Middle frontal gyrus (tissue), 1 donor: ENCODE data around the gene MCRIP1.

Source experiments
- DNase-seq: peaks from one replicate; pipeline ENCODE4 v3.0.0-alpha.2; 2015; ENCODE audit warnings: low spot score; ENCODE audit errors: extremely low spot score

MCRIP1 gene

DNA sequence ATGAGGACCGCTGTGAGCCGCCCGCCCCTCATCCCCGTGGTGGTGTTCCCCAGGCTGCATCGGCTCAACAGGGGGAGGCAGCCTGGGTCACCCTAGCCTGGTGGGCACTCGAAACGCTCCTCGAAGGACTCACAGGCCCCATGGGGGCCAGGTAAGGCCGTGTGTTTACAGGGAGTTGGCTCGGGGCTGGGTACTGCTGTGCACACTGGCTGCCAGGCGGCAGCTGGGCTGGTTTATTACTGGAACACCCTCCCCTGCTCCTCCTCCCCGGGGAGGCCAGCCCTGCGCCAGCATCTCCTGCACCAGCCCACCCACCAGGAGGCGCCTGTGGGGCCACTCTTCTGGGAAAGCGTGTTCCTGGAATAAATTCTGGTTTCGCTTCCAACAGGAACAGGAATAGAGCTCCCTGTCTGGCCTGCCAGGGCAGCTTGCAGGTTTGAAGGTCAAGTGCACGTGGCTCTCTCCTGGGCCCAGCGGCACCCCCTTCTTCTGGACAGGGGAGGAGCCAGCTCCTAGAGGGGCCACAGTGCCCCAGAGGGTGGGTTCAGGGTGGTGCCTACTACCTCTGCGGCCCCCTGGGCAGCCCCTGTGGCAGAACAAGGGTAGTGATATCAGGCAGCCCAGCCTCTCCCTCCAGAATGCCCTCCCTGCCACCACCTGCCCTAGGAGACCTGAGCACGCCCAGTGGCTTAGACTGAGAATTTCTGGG is 11.3 kb downstream of the MCRIP1 start:
- peak; percentile 35 for DNase-seq

DNA sequence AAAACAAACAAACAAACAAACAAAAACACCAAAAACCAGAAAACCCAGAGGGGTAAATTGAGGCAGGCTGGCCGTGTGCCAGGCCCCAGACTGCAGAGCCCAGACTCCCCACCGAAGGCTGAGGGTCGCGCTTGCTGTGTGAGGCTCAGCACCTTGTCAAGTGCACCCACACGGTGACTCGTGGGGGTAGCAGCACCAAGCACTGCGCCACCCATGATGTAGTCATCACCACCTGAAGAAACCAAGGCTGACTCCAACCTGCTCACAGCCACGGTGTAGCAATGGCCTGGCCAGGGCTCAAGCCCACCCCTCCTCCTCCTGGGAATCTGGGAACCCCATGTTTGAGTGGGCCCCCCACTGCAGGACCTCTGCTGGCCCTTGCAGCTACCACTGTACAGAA is 11.9 kb downstream of the MCRIP1 start:
- DNase-seq: no peak

DNA sequence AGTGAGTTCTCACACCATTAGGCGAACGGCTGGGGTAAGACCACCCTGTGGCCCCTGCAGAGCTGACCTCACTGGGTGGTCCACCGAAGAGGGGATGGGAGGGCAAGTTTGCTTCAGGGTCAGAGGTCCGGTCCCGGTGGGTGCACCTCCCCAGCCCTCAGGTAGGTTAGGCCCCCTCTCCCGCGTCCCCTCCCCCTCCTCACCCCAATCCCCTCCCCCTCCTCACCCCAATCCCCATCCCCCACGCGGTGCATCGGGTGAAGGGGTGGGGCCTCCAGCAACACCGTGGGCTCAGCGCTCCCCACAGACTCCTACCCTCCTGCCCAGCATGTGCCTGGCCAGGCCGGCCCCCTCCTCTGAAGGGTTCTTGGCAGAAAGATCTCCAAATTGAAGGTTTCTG is 13.4 kb downstream of the MCRIP1 start:
- no peak for DNase-seq

DNA sequence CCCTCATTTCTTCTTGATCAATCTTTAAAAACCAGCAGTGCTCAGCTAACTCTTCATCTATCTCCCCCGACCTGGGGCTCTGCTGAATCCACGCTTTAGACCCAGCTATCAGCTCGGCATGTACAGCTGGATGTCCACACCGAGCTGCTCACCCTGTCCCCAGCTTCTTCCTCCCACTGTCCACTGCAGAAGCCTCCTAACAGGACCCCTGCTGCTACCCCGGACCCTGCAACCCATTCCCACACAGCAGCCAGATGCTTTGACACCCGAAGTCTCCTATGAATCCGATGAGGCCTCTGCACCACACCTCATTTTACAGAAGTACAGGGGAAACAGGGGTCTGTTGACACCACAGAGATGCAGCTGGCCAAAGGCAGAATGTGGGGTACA is 15.3 kb downstream of the MCRIP1 start:
- DNase-seq: no peak

DNA sequence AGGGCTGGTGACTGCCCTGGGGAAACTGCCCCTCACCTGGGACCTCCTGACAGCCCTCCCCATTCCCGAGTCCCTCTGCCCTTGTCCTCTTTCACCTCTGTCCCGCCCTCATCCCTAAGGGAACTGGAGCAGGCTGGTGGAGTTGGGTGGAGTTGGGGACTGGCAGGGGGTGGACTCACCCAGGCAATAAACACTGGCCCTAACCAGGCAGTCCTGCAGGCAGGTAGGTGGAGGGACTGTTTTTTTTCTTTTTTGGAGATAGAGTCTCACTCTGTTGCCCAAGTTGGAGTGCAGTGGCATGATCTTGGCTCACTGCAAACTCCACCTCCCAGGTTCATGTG is 17.5 kb downstream of the MCRIP1 start:
- no peak for DNase-seq

DNA sequence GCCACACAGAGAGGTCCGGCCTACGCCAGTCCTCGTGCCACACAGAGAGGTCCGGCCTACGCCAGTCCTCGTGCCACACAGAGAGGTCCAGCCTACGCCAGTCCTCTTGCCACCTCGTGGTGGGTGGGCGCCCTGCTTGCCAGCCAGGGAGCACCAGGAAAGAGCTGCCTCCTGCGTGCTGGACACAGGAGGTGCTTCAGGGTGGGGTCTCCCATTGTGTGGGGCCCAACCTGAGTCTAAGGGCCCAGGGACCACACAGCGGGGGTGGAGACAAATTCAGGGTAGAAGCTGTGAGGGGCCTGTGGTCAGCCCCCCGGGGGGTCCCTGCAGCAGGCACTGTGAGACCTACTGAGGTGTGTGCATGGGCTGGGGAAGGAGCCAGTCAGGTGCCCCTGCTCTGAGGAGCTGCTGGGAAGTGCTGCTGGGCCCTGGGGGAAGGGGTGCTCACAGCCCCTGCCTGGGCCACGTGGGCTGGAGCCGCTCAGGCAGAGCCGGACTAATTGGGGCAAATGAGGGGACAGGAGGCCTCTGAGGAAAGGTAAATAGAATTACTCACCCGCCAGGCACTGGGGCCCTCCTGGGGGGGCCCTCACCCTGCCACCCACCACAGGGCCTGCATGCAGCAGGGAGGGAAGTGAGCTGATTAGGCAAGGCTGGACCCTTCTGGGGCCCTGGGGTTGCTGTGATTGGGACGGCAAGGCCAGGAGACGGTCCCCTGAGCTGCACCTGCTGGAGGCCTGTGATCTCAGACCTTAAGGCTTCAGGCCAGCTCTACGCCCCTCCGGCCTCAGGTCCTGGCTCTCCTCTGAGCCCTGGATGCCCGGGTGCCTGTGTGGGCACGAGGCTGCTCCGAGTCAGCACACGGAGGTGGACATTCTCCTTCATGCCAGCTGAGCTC is 18.1 kb downstream of the MCRIP1 start:
- DNase-seq: no peak

DNA sequence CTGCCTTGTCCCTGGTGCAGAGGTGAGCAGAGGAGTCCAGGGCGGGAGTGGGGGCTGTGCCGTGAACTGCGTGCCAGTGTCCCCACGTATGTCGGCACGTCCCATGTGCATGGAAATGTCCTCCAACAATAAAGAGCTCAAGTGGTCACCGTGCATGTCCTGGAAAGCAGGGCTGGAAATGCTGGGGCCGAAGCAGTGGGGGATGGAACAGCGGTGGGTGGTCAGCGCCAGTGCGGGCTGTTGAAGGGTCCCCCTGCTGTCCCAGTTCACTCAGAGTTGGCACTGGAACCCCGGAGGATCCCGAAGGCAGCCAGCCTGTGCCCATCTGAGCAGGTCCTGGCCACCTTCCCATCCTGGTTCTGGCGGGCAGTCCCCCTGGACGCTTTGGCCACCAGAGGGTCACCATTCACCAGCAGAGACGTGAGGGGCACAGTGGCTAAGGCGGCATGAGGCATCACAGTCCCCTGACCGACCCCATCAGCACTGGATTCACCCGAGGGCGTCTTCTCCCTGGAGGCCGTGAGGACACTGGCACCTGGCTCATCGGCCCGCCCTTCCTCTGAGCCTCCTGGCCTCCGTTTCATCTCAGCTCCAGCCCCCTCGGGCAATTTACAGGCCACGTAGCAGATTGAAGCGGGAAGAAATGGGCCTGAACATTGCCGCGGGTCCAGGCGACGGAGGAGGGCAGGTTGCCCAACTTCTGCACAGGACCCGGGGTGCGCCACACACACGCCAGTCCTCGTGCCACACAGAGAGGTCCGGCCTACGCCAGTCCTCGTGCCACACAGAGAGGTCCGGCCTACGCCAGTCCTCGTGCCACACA is 19.0 kb downstream of the MCRIP1 start:
- no peak for DNase-seq

DNA sequence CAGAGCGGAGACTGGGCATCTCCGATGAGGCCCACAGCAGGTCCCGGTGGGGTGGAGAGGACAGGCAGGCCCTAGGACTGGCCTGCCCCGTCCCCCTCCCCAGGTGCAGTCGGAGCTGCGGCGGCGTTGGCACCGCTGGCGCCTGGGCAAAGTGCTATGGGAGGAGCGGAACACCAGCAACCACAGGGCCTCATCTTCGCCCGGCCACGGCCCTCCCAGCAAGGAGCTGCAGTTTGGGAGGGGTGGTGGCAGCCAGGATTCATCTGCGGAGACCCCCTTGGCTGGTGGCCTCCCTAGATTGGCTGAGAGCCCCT is 19.8 kb downstream of the MCRIP1 start:
- no peak for DNase-seq

DNA sequence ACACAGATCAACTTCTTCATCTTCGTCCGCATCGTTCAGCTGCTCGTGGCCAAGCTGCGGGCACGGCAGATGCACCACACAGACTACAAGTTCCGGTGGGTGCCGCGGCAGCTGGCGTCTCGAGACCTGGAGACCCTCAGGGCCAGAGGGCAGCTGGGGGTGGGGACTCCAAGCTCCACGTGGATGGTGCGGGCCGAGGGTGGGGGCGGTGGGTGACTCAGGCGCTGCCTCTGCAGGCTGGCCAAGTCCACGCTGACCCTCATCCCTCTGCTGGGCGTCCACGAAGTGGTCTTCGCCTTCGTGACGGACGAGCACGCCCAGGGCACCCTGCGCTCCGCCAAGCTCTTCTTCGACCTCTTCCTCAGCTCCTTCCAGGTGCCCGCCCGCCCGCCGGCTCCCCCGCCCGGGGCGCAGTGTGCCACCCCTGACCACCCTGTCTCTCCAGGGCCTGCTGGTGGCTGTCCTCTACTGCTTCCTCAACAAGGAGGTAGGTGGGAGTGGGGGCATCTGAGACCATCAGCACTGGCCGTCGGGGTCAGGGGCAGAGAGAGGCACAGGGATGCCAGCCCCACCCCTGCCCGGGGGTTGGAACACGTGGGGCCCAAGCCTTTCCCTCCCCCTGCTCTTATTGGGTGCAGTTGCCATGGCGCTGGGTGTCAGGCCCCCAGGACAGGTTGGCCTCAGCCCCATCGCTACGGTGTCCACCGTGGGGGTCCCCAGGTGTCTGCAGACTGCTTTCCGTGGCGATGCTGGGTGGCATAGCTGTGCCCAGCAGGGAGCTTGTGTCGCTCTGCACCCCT is 20.3 kb downstream of the MCRIP1 start:
- no peak for DNase-seq

DNA sequence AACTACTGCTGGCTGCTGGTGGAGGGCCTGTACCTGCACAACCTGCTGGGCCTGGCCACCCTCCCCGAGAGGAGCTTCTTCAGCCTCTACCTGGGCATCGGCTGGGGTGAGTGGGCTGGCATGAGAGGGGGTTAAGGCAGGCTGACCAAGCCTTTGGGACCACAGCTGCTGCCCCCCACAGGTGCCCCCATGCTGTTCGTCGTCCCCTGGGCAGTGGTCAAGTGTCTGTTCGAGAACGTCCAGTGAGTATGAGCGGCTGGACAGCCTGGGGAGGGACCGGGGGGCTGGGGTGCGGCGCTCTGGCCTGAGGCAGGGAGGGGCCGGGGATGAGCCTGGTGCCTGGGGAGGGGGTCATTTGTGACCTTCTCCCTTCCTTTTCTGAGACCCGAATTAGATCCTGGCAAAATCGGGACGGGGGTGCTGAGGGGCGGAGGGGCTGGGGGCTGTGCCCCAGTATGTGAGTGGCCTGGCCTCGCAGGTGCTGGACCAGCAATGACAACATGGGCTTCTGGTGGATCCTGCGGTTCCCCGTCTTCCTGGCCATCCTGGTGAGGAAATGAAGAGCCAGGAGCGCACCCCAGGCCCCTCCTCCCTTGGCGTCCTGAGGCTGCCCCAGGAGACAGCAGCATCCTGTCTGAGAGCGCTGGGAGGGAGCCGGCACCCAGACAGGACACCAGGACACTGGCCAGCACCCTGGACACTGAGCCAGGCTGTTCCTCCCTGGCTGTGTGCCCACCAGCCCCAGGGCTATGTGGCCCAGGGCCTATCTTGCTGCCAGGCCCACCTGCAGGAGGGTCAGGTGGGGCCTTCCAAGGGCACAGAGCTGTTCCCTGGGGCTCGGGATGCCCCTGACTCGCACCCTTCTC is 21.2 kb downstream of the MCRIP1 start:
- DNase-seq: no peak

DNA sequence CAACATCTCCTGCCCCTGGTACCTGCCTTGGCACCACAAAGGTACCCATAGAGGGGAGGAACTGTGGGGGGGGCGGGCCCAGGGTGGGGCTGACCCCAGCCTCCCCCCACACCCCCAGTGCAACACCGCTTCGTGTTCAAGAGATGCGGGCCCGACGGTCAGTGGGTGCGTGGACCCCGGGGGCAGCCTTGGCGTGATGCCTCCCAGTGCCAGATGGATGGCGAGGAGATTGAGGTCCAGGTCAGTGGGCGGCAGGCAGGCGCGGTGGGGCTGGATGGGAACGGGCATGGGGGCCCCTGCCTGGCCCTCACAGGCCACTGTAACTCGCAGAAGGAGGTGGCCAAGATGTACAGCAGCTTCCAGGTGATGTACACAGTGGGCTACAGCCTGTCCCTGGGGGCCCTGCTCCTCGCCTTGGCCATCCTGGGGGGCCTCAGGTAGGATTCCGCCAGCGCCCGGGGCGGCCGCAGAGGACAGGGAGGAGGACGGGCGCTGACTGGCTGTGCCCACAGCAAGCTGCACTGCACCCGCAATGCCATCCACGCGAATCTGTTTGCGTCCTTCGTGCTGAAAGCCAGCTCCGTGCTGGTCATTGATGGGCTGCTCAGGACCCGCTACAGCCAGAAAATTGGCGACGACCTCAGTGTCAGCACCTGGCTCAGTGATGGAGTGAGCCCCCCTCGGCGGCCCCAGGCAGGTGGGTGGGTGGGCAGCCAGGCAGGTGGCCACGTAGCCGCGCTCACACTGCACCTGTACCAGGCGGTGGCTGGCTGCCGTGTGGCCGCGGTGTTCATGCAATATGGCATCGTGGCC is 22.0 kb downstream of the MCRIP1 start:
- DNase-seq: no peak

DNA sequence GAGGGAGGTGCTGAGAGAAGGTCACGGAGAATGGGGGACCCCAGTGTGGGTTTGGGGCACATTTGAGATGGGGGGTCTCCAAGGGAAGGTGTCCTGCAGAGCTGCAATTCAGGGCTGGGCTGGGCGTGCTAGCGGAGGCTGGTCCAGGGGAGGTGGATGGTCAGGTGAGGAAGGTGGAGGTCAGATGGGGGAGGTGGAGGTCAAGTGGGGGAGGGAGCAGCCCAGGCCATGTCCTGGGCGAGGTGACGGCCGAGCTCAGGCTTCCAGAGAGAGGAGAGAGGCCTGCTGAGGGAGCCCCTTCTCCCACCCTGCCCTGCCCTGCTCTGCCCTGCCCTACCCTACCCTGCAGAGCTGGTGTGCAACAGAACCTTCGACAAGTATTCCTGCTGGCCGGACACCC is 22.6 kb downstream of the MCRIP1 start:
- no peak for DNase-seq

DNA sequence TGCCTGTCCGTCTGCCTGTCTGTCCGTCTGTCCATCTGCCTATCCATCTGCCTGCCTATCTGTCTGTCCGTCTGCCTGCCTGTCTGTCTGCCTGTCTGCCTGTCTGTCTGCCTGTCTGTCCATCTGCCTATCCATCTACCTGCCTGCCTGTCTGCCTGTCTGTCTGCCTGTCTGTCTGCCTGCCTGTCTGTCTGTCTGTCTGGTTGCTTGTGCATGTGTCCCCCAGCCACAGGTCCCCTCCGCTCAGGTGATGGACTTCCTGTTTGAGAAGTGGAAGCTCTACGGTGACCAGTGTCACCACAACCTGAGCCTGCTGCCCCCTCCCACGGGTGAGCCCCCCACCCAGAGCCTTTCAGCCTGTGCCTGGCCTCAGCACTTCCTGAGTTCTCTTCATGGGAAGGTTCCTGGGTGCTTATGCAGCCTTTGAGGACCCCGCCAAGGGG is 23.5 kb downstream of the MCRIP1 start:
- no peak for DNase-seq

DNA sequence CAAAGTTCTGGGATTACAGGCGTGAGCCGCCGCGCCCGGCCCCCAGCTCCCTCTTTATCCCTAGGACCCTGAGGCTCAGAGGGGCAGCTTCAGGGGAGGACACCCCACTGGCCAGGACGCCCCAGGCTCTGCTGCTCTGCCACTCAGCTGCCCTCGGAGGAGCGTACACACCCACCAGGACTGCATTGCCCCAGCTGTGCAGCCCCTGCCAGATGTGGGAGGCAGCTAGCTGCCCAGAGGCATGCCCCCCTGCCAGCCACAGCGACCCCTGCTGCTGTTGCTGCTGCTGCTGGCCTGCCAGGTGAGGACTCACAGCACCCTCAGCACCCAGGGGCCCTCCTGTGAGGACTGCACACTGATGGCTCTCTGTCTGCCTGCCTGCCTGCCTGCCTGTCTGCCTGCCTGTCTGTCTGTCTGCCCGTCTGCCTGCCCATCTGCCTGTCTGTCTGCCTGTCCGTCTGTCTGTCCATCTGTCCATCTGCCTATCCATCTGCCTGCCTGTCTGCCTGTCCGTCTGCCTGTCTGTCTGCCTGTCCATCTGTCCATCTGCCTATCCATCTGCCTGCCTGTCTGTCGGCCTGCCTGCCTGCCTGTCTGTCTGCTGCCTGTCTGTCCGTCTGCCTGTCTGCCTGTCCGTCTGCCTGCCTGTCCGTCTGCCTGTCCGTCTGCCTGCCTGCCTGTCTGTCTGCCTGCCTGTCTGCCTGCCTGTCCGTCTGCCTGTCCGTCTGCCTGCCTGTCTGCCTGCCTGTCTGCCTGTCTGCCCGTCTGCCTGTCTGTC is 24.1 kb downstream of the MCRIP1 start:
- DNase-seq: no peak

DNA sequence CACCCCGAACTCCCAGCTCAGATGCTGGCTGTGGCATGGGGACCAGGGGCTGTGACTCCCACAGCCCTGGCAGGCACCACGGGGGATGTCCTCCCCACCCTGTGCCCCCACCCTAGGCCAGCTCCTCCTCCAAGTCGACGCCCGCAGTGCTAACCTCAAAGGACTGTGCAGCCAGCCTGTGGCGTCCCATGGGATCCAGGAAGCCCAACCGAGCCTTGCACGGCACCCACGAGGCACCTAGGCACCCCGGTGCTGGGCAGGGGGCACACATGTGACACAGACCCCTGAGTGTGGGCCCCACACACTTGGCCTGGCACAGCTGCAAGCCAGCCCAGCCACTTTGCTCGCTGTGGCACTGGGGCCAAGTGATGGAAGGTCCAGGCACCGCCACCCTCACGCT is 25.3 kb downstream of the MCRIP1 start:
- no peak for DNase-seq

DNA sequence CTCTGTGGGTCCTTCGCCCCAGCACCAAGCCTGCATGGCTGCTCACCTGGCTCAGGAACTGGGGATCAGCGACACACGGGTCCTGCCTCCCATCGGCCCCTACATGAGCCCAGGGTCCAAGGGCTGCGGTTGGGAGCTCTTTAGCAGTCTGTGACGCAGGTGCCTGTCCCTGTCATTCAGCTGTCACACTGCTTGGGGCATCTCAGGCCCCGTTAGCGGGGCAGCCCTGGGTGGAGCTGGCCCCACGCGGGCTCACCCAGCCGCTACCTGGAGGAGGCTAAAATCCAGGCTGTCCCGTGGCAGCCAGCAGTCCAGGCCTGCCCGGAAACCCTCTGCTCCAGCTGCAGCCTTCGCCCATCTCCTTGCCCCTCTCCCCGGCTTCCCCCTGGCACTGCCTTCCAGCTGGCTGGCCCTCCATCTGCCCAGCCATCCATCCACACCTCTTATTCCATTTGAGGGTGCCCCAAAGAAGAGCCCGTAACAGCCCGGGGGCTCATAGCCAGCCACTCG is 25.8 kb downstream of the MCRIP1 start:
- DNase-seq: no peak

DNA sequence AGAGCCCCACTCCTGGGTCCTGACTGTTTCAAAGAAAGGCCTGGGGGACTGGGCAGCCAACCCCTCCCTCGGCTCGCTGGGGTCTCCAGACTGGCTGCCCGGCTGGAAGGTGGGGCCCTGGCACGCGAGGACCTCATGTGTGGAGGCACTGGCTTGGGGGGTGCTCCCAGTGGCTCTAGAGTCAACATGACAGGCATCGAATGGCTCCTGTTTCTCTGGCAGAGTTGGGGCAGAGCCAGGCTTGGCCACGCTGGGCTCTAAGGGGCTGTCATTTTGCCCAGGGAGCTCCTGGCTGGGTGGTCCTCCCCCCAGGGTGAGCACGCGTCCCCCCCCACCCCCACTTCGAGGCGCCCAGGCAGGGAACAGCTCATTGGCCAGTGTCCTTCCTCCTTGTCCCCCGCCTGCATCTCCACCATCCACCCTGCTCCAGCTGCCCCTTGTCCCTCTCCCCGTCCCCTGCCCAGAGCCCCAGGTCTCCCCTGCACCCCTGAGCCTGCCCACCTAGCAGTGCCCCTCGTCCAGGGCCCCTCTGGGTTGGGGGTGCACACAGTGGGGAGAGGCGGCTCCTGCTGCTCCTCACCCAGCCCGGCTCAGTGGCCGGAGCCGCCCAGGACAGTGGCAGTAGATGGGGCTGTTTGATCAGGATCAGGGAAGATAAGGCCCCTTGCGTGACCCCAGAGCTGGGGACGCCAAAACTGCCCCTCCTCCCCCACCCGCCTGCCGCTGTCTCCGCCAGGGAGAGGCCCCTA is 26.5 kb downstream of the MCRIP1 start:
- DNase-seq: no peak
